PC-9 (cell line): ENCODE data around the gene PGA3. TPM values are rescaled to one million over a fixed set of nuclear protein-coding genes. Genes with fewer than 3 reads are reported as not detected.
"Not testable (repeated sequence)": the region's sequence is repeated elsewhere in the genome, so short reads cannot be mapped to it uniquely, and the experiment has no call there.

Source experiments
- BruUV-seq: library from RNA; stranded (reverse); fragments of 400-500 nt; replicated peaks from 2 replicates; lab custom pipeline; 2021; lab: Mats Ljungman, UMichigan
- CTCF ChIA-PET: fragments of 300-600 bp; sonication (Branson Sonifier 250); formaldehyde crosslinking; loops from one replicate; lab custom pipeline; 2022; ENCODE audit warnings: antibody characterized with exemption; lab: Charles Lee
- POLR2A ChIA-PET: fragments of 300-600 bp; sonication (Branson Sonifier 250); formaldehyde crosslinking; loops from one replicate; lab custom pipeline; 2022; ENCODE audit warnings: antibody characterized with exemption; ENCODE audit not compliant: unreplicated experiment; lab: Charles Lee
- DNase-seq, 2 experiments: peaks; one replicate each; pipeline versions ENCODE4 v3.0.0 to v3.0.0-alpha.2; 2015 to 2022; ENCODE audit warnings: mixed read lengths in 1 of 2
- H2AFZ ChIP-seq: fragments of 200-600 bp; sonication (generic); 2 replicates; pipeline ENCODE4 v1.8.1; 2017; ENCODE audit warnings: antibody characterized with exemption
- H3F3A ChIP-seq: fragments of 200-600 bp; sonication (generic); 2 replicates; pipeline ENCODE4 v1.8.1; 2017; ENCODE audit warnings: antibody characterized with exemption, mild to moderate bottlenecking, low read depth; ENCODE audit not compliant: insufficient read depth
- H3K27ac ChIP-seq: fragments of 200-600 bp; sonication (generic); 2 replicates; pipeline ENCODE4 v1.6.1; 2016; ENCODE audit warnings: mixed run types
- H3K27me3 ChIP-seq: fragments of 200-600 bp; sonication (generic); 2 replicates; pipeline ENCODE4 v1.6.1; 2016; ENCODE audit warnings: low read depth, mixed run types; ENCODE audit not compliant: insufficient read depth
- H3K36me3 ChIP-seq: fragments of 200-600 bp; sonication (generic); 2 replicates; pipeline ENCODE4 v1.6.1; 2016; ENCODE audit warnings: low read depth, mixed run types
- H3K4me1 ChIP-seq: fragments of 200-600 bp; sonication (generic); replicated peaks from 2 replicates; pipeline ENCODE4 v1.6.1; 2016; ENCODE audit warnings: mixed run types; ENCODE audit not compliant: insufficient read depth
- H3K4me2 ChIP-seq: fragments of 200-600 bp; sonication (generic); 2 replicates; pipeline ENCODE4 v1.6.1; 2017; ENCODE audit warnings: mixed run types
- H3K4me3 ChIP-seq: fragments of 200-600 bp; sonication (generic); 2 replicates; pipeline ENCODE4 v1.6.1; 2016; ENCODE audit warnings: mixed run types
- H3K79me2 ChIP-seq: fragments of 200-600 bp; sonication (generic); 2 replicates; pipeline ENCODE4 v1.6.1; 2017; ENCODE audit warnings: low read depth, mixed run types
- H3K9me2 ChIP-seq: fragments of 200-600 bp; sonication (generic); 2 replicates; pipeline ENCODE4 v1.8.1; 2017; ENCODE audit warnings: mild to moderate bottlenecking; ENCODE audit not compliant: insufficient read depth
- H3K9me3 ChIP-seq: fragments of 200-600 bp; sonication (generic); 2 replicates; pipeline ENCODE4 v1.8.1; 2016; ENCODE audit warnings: low read depth; ENCODE audit not compliant: insufficient read depth
- H4K20me1 ChIP-seq: fragments of 200-600 bp; sonication (generic); 2 replicates; pipeline ENCODE4 v1.8.1; 2017; ENCODE audit not compliant: insufficient read depth
- CTCF ChIP-seq: fragments of 200-600 bp; sonication (generic); conservative IDR thresholded peaks from 2 replicates; pipeline ENCODE4 v1.6.1; 2017; ENCODE audit warnings: mixed run types, antibody characterized with exemption, mild to moderate bottlenecking, moderate library complexity
- EZH2 ChIP-seq: fragments of 200-600 bp; sonication (generic); IDR thresholded peaks from 2 replicates; pipeline ENCODE4 v1.8.0; 2017; ENCODE audit warnings: antibody characterized with exemption, low read depth
- intact Hi-C: fragments of 100-400 bp; cut with micrococcal nuclease; formaldehyde crosslinking; loops from one replicate; pipeline ENCODE4 v1.10.0; 2022; ENCODE audit not compliant: unreplicated experiment
- total RNA-seq: library from RNA; stranded (reverse); gene quantifications from 2 replicates; pipeline ENCODE4 v1.2.3, GENCODE V29; 2021

The PGA3 gene
- total RNA-seq, 1 experiment from 2014 or later = not detected

GRCh38 chr11:61163714-61164605 lies 39.4 kb upstream of the PGA3 start:
- Histone ChIP-seq H3K9me3 (no peaks in the 10 kb centered on the region), H4K20me1 (no peaks in the 10 kb centered on the region), H3K4me3 (no peak overlapping the region), H3K27ac (no peak overlapping the region), H3K27me3 (no peaks in the 10 kb centered on the region), H2AFZ (no peak overlapping the region), H3K79me2 (peaks cover 13% of the 10 kb centered on the region), H3K9me2 (no peaks in the 10 kb centered on the region), H3K4me2 (peak overlapping the region; percentile 21; the same call in 1 of the 2 replicates), H3F3A (peaks cover 30% of the 10 kb centered on the region), H3K4me1 (peaks cover 42% of the 10 kb centered on the region), H3K36me3 (no peaks in the 10 kb centered on the region)
- no TSS peak for BruUV-seq
- intact Hi-C loops = loop anchor here (5.0 kb wide), 1 partner anchor 87 kb away; no protein-coding TSS in a partner anchor
- POLR2A ChIA-PET = no interaction called here
- CTCF ChIA-PET = no interaction called here
- no peak for DNase-seq
- no peak for TF ChIP-seq EZH2
- TF ChIP-seq CTCF = no peak

- no TSS peak for BruUV-seq
These were observed 38.5 kb upstream of the PGA3 start for GRCh38 chr11:61164606-61165424.

DNA sequence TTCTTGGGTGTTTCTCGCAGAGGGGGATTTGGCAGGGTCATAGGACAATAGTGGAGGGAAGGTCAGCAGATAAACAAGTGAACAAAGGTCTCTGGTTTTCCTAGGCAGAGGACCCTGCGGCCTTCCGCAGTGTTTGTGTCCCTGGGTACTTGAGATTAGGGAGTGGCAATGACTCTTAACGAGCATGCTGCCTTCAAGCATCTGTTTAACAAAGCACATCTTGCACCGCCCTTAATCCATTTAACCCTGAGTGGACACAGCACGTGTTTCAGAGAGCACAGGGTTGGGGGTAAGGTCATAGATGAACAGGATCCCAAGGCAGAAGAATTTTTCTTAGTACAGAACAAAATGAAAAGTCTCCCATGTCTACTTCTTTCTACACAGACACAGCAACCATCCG lies 37.5 kb upstream of the PGA3 start:
- H3K4me3 ChIP-seq, H3K9me3 ChIP-seq, H2AFZ ChIP-seq, H3K36me3 ChIP-seq, POLR2A ChIA-PET, intact Hi-C loops, H3K9me2 ChIP-seq, CTCF ChIA-PET, H3K79me2 ChIP-seq, H3K27me3 ChIP-seq, H3K27ac ChIP-seq, H4K20me1 ChIP-seq, DNase-seq, BruUV-seq, H3K4me2 ChIP-seq: not testable (repeated sequence)
- Histone ChIP-seq H3F3A (peaks cover 12% of the 10 kb centered on the region; the same call in 1 of the 2 replicates), H3K4me1 (peaks cover 24% of the 10 kb centered on the region)

More at GRCh38 chr11:61164606-61165424, 38.5 kb upstream of the PGA3 start:
- CTCF ChIA-PET = no interaction called here
- intact Hi-C loops = loop anchor here (5.0 kb wide), 1 partner anchor 88 kb away; no protein-coding TSS in a partner anchor
- Histone ChIP-seq H2AFZ (no peak overlapping the region; the same call in 1 of the 2 replicates), H3K4me3 (no peak overlapping the region; the same call in 1 of the 2 replicates), H3K36me3 (no peaks in the 10 kb centered on the region), H4K20me1 (no peaks in the 10 kb centered on the region), H3F3A (peaks cover 22% of the 10 kb centered on the region), H3K4me2 (peak overlapping the region; percentile 21), H3K27ac (peak overlapping the region; percentile 11), H3K79me2 (peaks cover 12% of the 10 kb centered on the region), H3K9me2 (no peaks in the 10 kb centered on the region), H3K27me3 (no peaks in the 10 kb centered on the region), H3K9me3 (no peaks in the 10 kb centered on the region), H3K4me1 (peaks cover 33% of the 10 kb centered on the region)
- POLR2A ChIA-PET = no interaction called here
- TF ChIP-seq CTCF = no peak
- TF ChIP-seq EZH2 = no peak
- DNase-seq = peak in 1 of 2 experiments; percentile 82

DNA sequence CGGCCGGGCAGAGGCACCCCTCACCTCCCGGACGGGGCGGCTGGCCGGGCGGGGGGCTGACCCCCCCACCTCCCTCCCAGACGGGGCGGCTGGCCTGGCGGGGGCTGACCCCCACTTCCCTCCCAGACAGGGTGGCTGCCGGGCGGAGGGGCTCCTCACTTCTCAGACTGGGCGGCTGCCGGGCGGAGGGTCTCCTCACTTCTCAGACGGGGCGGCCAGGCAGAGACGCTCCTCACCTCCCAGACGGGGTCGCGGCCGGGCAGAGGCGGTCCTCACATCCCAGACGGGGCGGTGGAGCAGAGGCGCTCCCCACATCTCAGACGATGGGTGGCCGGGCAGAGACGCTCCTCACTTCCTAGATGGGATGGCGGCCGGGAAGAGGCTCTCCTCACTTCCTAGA lies 37.0 kb upstream of the PGA3 start:
- DNase-seq, H3K4me3 ChIP-seq: not testable (repeated sequence)

More for the DNA sequence above, 37.0 kb upstream of the PGA3 start:
- H3K79me2 ChIP-seq, intact Hi-C loops, H3K27ac ChIP-seq, H2AFZ ChIP-seq, H3K9me2 ChIP-seq, H4K20me1 ChIP-seq, H3K9me3 ChIP-seq, H3K4me2 ChIP-seq, CTCF ChIA-PET, BruUV-seq, H3K27me3 ChIP-seq, H3K36me3 ChIP-seq, POLR2A ChIA-PET: not testable (repeated sequence)
- H3K4me1 ChIP-seq = peaks cover 23% of the 10 kb centered on the region
- peaks cover 11% of the 10 kb centered on the region; the same call in 1 of the 2 replicates for H3F3A ChIP-seq
